HepG2 (cell line): ENCODE results near the gene EFNA4. TPM values are rescaled to one million over a fixed set of nuclear protein-coding genes. Genes with fewer than 3 reads are reported as not detected.
A peak's percentile ranks its signal among the peaks of the same experiment; 100 is the strongest.

Source experiments
- AFF4 ChIP-seq: sonication (generic); formaldehyde crosslinking; IDR thresholded peaks from 2 replicates; pipeline ENCODE4 v1.4.0; 2020; ENCODE audit warnings: missing genetic modification reagents
- DPF2 ChIP-seq: sonication (generic); formaldehyde crosslinking; IDR thresholded peaks from 2 replicates; pipeline ENCODE4 v1.4.0; 2020; ENCODE audit warnings: mild to moderate bottlenecking, low read depth, missing genetic modification reagents, borderline replicate concordance
- HOXA9 ChIP-seq: sonication (generic); formaldehyde crosslinking; IDR thresholded peaks from 2 replicates; pipeline ENCODE4 v1.8.1; 2022; ENCODE audit warnings: missing genetic modification reagents, mild to moderate bottlenecking, moderate library complexity, borderline replicate concordance
- KAT8 ChIP-seq: IDR thresholded peaks from 2 replicates; pipeline ENCODE4 v1.6.1; 2016; ENCODE audit warnings: missing genetic modification reagents, missing compliant biosample characterization
- NONO ChIP-seq, 2 experiments: fragments of 450-650 bp in 1 of 2; sonication (generic) in 1 of 2; formaldehyde crosslinking in 1 of 2; IDR thresholded peaks in 1 of 2; conservative IDR thresholded peaks in 1 of 2; 2 replicates each; pipeline versions ENCODE4 v1.6.1 to v1.8.0; 2017 to 2022; ENCODE audit warnings: mild to moderate bottlenecking in 1 of 2, missing genetic modification reagents in 1 of 2, moderate library complexity in 1 of 2
- XRCC5 ChIP-seq: fragments of 200-400 bp; formaldehyde crosslinking; optimal IDR thresholded peaks from 2 replicates; pipeline ENCODE3; 2017; ENCODE audit warnings: mild to moderate bottlenecking, low read length
- ZNF431 ChIP-seq: sonication (generic); formaldehyde crosslinking; IDR thresholded peaks from 2 replicates; pipeline ENCODE4 v1.9.0; 2022; ENCODE audit warnings: missing genetic modification reagents, low read depth, mild to moderate bottlenecking, borderline replicate concordance
- ZNF580 ChIP-seq: IDR thresholded peaks from 2 replicates; pipeline ENCODE4 v1.6.1; 2016; ENCODE audit warnings: low read depth, borderline replicate concordance
- ZNF687 ChIP-seq: sonication (generic); formaldehyde crosslinking; IDR thresholded peaks from 2 replicates; pipeline ENCODE4 v1.5.1; 2020; ENCODE audit warnings: mild to moderate bottlenecking, missing genetic modification reagents, moderate library complexity
- polyA plus RNA-seq, 8 experiments: library from polyadenylated mRNA; depleted of rRNA in 3 of 8; stranded (reverse) in 7 of 8; unstranded in 1 of 8; fragments of >200 nt; fragmentation: Illumina TruSeq in 4 of 8; extraction: Trizol in 4 of 8; gene quantifications; 2 replicates each; pipeline versions ENCODE4 v1.2.1 to v1.2.3, GENCODE V29; 2011 to 2016; ENCODE audit warnings: low read depth in 4 of 8, missing spikeins in 1 of 8, mixed read lengths in 1 of 8; ENCODE audit not compliant: insufficient read depth in 1 of 8
- total RNA-seq, 5 experiments: library from RNA; depleted of rRNA; stranded (reverse); fragments of >200 nt; fragmentation: Illumina TruSeq; extraction: Trizol; gene quantifications; 2 replicates each; pipeline ENCODE4 v1.2.3, GENCODE V29; 2016; ENCODE audit warnings: low read depth in 1 of 5
- TF ChIP-seq, protein P1 (sequence below): sonication (generic); formaldehyde crosslinking; IDR thresholded peaks from 2 replicates; pipeline ENCODE4 v1.4.0; 2020; ENCODE audit warnings: missing genetic modification reagents
- TF ChIP-seq, protein P2 (sequence below): sonication (generic); formaldehyde crosslinking; IDR thresholded peaks from 2 replicates; pipeline ENCODE4 v1.4.0; 2020; ENCODE audit warnings: missing genetic modification reagents
- TF ChIP-seq, protein P3 (sequence below): sonication (generic); formaldehyde crosslinking; IDR thresholded peaks from 2 replicates; pipeline ENCODE4 v1.4.0; 2020; ENCODE audit warnings: missing genetic modification reagents

Gene EFNA4
- total and polyA plus RNA-seq, 2 of the 13 experiments (the other 11 are each of a cell fraction or from before 2014, with no cell fraction given), result 12.0 to 17.2 TPM

DNA sequence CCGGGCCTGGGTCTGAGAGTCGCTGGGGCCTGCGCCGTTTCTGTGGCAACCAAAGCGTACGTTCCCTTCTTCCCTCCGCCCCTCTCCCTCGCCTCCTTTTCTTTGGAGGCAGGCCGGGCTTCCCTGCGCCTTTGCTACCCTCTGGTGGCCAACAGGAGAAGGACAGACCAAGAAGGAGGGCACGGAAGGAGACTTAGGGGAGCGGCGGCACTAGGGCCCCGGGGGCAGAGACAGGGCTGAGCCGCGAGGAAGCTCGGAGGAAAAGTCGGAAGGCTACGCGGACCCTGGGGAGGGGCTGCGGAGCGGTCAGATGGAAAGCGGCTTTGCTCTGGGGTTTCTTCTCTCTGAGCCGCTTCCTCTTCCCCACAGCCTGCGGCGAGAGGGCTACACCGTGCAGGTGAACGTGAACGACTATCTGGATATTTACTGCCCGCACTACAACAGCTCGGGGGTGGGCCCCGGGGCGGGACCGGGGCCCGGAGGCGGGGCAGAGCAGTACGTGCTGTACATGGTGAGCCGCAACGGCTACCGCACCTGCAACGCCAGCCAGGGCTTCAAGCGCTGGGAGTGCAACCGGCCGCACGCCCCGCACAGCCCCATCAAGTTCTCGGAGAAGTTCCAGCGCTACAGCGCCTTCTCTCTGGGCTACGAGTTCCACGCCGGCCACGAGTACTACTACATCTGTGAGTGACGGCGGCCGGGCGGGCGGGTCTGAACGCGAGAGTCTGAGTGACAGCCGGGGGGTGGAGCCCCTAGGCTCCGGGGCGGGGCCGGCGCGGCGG lies 21.4 kb downstream of the EFNA4 start (continued):
- TF ChIP-seq AFF4 (CRISPR knock-in tag) (no peak), ZNF431 (peak; percentile 43; the same call in 1 of the 2 replicates), ZNF687 (peak; percentile 71), DPF2 (CRISPR knock-in tag) (0 out of 2 replicates have a peak, but pooled peaks have one; percentile 34), ZNF580 (peak; percentile 81), NONO (IDR thresholded peaks at IDR 0.05) (no peak), NONO (CRISPR knock-in tag; conservative IDR thresholded peaks at IDR 0.05) (peak; percentile 91), XRCC5 (peak; percentile 99), KAT8 (CRISPR knock-in tag) (peak; percentile 79), HOXA9 (CRISPR knock-in tag) (no peak; the same call in 1 of the 2 replicates)
- TF ChIP-seq, protein P1, sequence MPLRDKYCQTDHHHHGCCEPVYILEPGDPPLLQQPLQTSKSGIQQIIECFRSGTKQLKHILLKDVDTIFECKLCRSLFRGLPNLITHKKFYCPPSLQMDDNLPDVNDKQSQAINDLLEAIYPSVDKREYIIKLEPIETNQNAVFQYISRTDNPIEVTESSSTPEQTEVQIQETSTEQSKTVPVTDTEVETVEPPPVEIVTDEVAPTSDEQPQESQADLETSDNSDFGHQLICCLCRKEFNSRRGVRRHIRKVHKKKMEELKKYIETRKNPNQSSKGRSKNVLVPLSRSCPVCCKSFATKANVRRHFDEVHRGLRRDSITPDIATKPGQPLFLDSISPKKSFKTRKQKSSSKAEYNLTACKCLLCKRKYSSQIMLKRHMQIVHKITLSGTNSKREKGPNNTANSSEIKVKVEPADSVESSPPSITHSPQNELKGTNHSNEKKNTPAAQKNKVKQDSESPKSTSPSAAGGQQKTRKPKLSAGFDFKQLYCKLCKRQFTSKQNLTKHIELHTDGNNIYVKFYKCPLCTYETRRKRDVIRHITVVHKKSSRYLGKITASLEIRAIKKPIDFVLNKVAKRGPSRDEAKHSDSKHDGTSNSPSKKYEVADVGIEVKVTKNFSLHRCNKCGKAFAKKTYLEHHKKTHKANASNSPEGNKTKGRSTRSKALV, result no peak
- TF ChIP-seq, protein P2, sequence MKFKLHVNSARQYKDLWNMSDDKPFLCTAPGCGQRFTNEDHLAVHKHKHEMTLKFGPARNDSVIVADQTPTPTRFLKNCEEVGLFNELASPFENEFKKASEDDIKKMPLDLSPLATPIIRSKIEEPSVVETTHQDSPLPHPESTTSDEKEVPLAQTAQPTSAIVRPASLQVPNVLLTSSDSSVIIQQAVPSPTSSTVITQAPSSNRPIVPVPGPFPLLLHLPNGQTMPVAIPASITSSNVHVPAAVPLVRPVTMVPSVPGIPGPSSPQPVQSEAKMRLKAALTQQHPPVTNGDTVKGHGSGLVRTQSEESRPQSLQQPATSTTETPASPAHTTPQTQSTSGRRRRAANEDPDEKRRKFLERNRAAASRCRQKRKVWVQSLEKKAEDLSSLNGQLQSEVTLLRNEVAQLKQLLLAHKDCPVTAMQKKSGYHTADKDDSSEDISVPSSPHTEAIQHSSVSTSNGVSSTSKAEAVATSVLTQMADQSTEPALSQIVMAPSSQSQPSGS (CRISPR knock-in tag), result peak; percentile 54
- TF ChIP-seq, protein P3, sequence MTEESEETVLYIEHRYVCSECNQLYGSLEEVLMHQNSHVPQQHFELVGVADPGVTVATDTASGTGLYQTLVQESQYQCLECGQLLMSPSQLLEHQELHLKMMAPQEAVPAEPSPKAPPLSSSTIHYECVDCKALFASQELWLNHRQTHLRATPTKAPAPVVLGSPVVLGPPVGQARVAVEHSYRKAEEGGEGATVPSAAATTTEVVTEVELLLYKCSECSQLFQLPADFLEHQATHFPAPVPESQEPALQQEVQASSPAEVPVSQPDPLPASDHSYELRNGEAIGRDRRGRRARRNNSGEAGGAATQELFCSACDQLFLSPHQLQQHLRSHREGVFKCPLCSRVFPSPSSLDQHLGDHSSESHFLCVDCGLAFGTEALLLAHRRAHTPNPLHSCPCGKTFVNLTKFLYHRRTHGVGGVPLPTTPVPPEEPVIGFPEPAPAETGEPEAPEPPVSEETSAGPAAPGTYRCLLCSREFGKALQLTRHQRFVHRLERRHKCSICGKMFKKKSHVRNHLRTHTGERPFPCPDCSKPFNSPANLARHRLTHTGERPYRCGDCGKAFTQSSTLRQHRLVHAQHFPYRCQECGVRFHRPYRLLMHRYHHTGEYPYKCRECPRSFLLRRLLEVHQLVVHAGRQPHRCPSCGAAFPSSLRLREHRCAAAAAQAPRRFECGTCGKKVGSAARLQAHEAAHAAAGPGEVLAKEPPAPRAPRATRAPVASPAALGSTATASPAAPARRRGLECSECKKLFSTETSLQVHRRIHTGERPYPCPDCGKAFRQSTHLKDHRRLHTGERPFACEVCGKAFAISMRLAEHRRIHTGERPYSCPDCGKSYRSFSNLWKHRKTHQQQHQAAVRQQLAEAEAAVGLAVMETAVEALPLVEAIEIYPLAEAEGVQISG (CRISPR knock-in tag), result peak; percentile 78
